ENCODE measurements around the gene PELI2.

The PELI2 gene

GRCh38 chr14:56208520-56208919 lies 90.3 kb downstream of the PELI2 start:
- DNase-seq = no peak

GRCh38 chr14:56210571-56210970 lies 92.4 kb downstream of the PELI2 start:
- DNase-seq = no peak

GRCh38 chr14:56211084-56211483 lies 92.9 kb downstream of the PELI2 start:
- DNase-seq = no peak

GRCh38 chr14:56211844-56212243 lies 93.6 kb downstream of the PELI2 start:
- no peak for DNase-seq

- DNase-seq = no peak
These were observed 94.3 kb downstream of the PELI2 start for GRCh38 chr14:56212521-56212920.

GRCh38 chr14:56213306-56213705 lies 95.1 kb downstream of the PELI2 start:
- DNase-seq = no peak

GRCh38 chr14:56215180-56215579 lies 97.0 kb downstream of the PELI2 start:
- DNase-seq = no peak

- DNase-seq = no peak
These were observed 98.6 kb downstream of the PELI2 start for GRCh38 chr14:56216626-56217379.

GRCh38 chr14:56217380-56218045 lies 99.3 kb downstream of the PELI2 start:
- DNase-seq = no peak

- DNase-seq = no peak
These were observed 101.6 kb downstream of the PELI2 start for GRCh38 chr14:56219666-56220413.

GRCh38 chr14:56221382-56222128 lies 103.3 kb downstream of the PELI2 start:
- no peak for DNase-seq

- no peak for DNase-seq
These were observed 106.0 kb downstream of the PELI2 start for GRCh38 chr14:56224229-56224628.

- DNase-seq = no peak
These were observed 106.8 kb downstream of the PELI2 start for GRCh38 chr14:56224691-56225681.

GRCh38 chr14:56235388-56235787 lies 117.2 kb downstream of the PELI2 start:
- DNase-seq = no peak

- no peak for DNase-seq
These were observed 119.2 kb downstream of the PELI2 start for GRCh38 chr14:56237398-56237797.

GRCh38 chr14:56241461-56241860 lies 123.2 kb downstream of the PELI2 start:
- no peak for DNase-seq

GRCh38 chr14:56243110-56243509 lies 124.9 kb downstream of the PELI2 start:
- no peak for DNase-seq

- DNase-seq = no peak
These were observed 126.1 kb downstream of the PELI2 start for GRCh38 chr14:56244138-56244789.

- no peak for DNase-seq
These were observed 129.4 kb downstream of the PELI2 start for GRCh38 chr14:56247495-56248200.

GRCh38 chr14:56248442-56248841 lies 130.2 kb downstream of the PELI2 start:
- DNase-seq = no peak

- DNase-seq = no peak
These were observed 142.8 kb downstream of the PELI2 start for GRCh38 chr14:56261046-56261445.

Measured in central memory CD4-positive, alpha-beta T cell (primary cell).